ENCODE measurements around the gene CRTAC1.

The CRTAC1 gene

GRCh38 chr10:98012644-98013043, 17.8 kb downstream of the CRTAC1 start:
- WGBS, 2 experiments = 41 to 42% methylated on average over 2 of the region's 2 CpGs
- Histone ChIP-seq H3K27me3 (ENCODE audit: control insufficient read depth, insufficient read depth, low read length, poor library complexity, severe bottlenecking) (no peaks in the 10 kb centered on the region), H3K4me1 (ENCODE audit: control insufficient read depth, insufficient read depth, low read length) (peaks cover 8% of the 10 kb centered on the region)

DNA sequence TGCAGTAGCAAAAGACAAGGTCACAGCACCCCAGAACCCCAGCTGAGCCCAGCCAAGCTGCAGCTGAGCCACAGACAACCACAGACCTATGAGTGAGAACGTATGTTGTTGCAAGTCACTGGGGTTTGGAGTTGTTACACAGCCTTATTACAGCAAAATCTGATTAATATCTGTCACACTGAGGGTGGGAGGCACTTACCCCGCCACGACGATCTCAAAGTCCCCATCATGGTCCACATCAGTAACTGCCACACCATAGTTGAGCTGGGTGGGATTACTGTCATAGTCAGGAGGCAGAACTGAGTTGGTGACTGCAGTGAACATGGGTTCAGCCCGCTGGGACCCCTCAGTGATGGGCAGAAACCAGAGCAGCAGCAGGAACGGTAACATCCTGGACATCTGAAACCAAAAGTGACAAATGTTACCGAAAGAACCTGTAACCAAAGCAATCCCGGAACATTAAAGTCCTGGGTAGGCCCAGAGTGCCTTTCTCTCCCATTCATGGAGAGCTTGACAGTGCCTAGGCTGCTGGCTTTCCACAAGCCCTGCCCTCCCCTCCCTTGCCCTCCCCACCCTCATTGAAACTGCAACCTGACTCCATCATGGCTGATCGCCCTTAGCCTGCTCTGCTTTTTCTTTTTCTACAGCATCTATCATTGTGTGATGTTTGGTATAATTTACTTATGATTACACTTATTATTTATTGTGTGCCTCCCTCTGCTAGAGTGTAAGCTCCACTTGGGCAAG, 19.3 kb downstream of the CRTAC1 start:
- no peaks in the 10 kb centered on the region for H3K36me3 ChIP-seq (ENCODE audit: control insufficient read depth, insufficient read depth, low read length)
- no peak overlapping the region for H3K4me3 ChIP-seq (ENCODE audit: insufficient read depth, low read depth, low read length)
- 88 to 92% methylated on average over 8 of the region's 9 CpGs for WGBS, 2 experiments
- H3K4me1 ChIP-seq (ENCODE audit: control insufficient read depth, insufficient read depth, low read length) = peaks cover 9% of the 10 kb centered on the region
- H3K27me3 ChIP-seq (ENCODE audit: control insufficient read depth, insufficient read depth, low read length, poor library complexity, severe bottlenecking) = no peaks in the 10 kb centered on the region
- no peaks in the 10 kb centered on the region for H3K9me3 ChIP-seq (ENCODE audit: control insufficient read depth, low read length)
- no peak overlapping the region for H3K27ac ChIP-seq (ENCODE audit: insufficient read depth, low read depth, low read length, poor library complexity, severe bottlenecking)

More at GRCh38 chr10:98012644-98013043, 17.8 kb downstream of the CRTAC1 start:
- no peaks in the 10 kb centered on the region for H3K36me3 ChIP-seq (ENCODE audit: control insufficient read depth, insufficient read depth, low read length)
- no peak overlapping the region for H3K4me3 ChIP-seq (ENCODE audit: insufficient read depth, low read depth, low read length)
- no peak overlapping the region for H3K27ac ChIP-seq (ENCODE audit: insufficient read depth, low read depth, low read length, poor library complexity, severe bottlenecking)
- H3K9me3 ChIP-seq (ENCODE audit: control insufficient read depth, low read length) = no peaks in the 10 kb centered on the region

DNA sequence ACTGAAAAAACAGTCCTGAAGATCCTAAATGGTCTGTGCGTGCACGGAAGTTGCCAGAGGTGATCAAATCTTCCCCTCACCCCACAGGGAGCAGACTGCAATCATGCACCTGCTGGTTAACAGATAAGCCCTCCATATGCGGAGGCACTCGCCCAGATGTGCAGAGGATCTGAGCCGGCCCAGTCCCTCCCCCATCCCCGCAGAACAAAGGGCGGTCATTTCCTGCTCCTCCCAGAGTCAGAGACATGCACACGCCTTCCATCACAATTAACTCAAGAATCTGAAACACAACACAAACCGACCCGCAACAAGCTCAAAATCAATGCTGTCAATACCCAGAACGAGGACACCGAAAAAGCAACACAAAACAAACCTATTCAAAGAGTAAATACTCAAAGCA, 24.2 kb downstream of the CRTAC1 start:
- Histone ChIP-seq H3K27ac (ENCODE audit: insufficient read depth, low read depth, low read length, poor library complexity, severe bottlenecking) (no peak overlapping the region), H3K4me1 (ENCODE audit: control insufficient read depth, insufficient read depth, low read length) (peaks cover 12% of the 10 kb centered on the region), H3K4me3 (ENCODE audit: insufficient read depth, low read depth, low read length) (no peak overlapping the region), H3K9me3 (ENCODE audit: control insufficient read depth, low read length) (no peaks in the 10 kb centered on the region), H3K36me3 (ENCODE audit: control insufficient read depth, insufficient read depth, low read length) (no peaks in the 10 kb centered on the region), H3K27me3 (ENCODE audit: control insufficient read depth, insufficient read depth, low read length, poor library complexity, severe bottlenecking) (no peaks in the 10 kb centered on the region)
- 2 to 4% methylated on average over 12 of the region's 12 CpGs for WGBS, 2 experiments

- H3K36me3 ChIP-seq (ENCODE audit: control insufficient read depth, insufficient read depth, low read length) = no peaks in the 10 kb centered on the region
- no peaks in the 10 kb centered on the region for H3K27me3 ChIP-seq (ENCODE audit: control insufficient read depth, insufficient read depth, low read length, poor library complexity, severe bottlenecking)
- no peaks in the 10 kb centered on the region for H3K9me3 ChIP-seq (ENCODE audit: control insufficient read depth, low read length)
- H3K27ac ChIP-seq (ENCODE audit: insufficient read depth, low read depth, low read length, poor library complexity, severe bottlenecking) = no peak overlapping the region
- WGBS, 2 experiments = 82 to 87% methylated on average over 7 to 9 of the region's 9 CpGs
- H3K4me1 ChIP-seq (ENCODE audit: control insufficient read depth, insufficient read depth, low read length) = peaks cover 4% of the 10 kb centered on the region
- no peak overlapping the region for H3K4me3 ChIP-seq (ENCODE audit: insufficient read depth, low read depth, low read length)
These were observed 28.7 kb downstream of the CRTAC1 start for GRCh38 chr10:98001736-98002135.

GRCh38 chr10:98000346-98000745, 30.1 kb downstream of the CRTAC1 start:
- no peak overlapping the region for H3K4me3 ChIP-seq (ENCODE audit: insufficient read depth, low read depth, low read length)

GRCh38 chr10:97999923-98000248, 30.5 kb downstream of the CRTAC1 start:
- no peaks in the 10 kb centered on the region for H3K9me3 ChIP-seq (ENCODE audit: control insufficient read depth, low read length)
- no peak overlapping the region for H3K4me3 ChIP-seq (ENCODE audit: insufficient read depth, low read depth, low read length)
- no peaks in the 10 kb centered on the region for H3K36me3 ChIP-seq (ENCODE audit: control insufficient read depth, insufficient read depth, low read length)
- WGBS, 2 experiments = 87 to 91% methylated on average over 2 of the region's 2 CpGs
- H3K4me1 ChIP-seq (ENCODE audit: control insufficient read depth, insufficient read depth, low read length) = no peaks in the 10 kb centered on the region
- no peaks in the 10 kb centered on the region for H3K27me3 ChIP-seq (ENCODE audit: control insufficient read depth, insufficient read depth, low read length, poor library complexity, severe bottlenecking)
- H3K27ac ChIP-seq (ENCODE audit: insufficient read depth, low read depth, low read length, poor library complexity, severe bottlenecking) = no peak overlapping the region

More at GRCh38 chr10:98000346-98000745, 30.1 kb downstream of the CRTAC1 start:
- Histone ChIP-seq H3K36me3 (ENCODE audit: control insufficient read depth, insufficient read depth, low read length) (no peaks in the 10 kb centered on the region), H3K4me1 (ENCODE audit: control insufficient read depth, insufficient read depth, low read length) (no peaks in the 10 kb centered on the region), H3K27ac (ENCODE audit: insufficient read depth, low read depth, low read length, poor library complexity, severe bottlenecking) (no peak overlapping the region), H3K9me3 (ENCODE audit: control insufficient read depth, low read length) (no peaks in the 10 kb centered on the region), H3K27me3 (ENCODE audit: control insufficient read depth, insufficient read depth, low read length, poor library complexity, severe bottlenecking) (no peaks in the 10 kb centered on the region)
- WGBS, 2 experiments = 90 to 95% methylated on average over 10 to 11 of the region's 11 CpGs

DNA sequence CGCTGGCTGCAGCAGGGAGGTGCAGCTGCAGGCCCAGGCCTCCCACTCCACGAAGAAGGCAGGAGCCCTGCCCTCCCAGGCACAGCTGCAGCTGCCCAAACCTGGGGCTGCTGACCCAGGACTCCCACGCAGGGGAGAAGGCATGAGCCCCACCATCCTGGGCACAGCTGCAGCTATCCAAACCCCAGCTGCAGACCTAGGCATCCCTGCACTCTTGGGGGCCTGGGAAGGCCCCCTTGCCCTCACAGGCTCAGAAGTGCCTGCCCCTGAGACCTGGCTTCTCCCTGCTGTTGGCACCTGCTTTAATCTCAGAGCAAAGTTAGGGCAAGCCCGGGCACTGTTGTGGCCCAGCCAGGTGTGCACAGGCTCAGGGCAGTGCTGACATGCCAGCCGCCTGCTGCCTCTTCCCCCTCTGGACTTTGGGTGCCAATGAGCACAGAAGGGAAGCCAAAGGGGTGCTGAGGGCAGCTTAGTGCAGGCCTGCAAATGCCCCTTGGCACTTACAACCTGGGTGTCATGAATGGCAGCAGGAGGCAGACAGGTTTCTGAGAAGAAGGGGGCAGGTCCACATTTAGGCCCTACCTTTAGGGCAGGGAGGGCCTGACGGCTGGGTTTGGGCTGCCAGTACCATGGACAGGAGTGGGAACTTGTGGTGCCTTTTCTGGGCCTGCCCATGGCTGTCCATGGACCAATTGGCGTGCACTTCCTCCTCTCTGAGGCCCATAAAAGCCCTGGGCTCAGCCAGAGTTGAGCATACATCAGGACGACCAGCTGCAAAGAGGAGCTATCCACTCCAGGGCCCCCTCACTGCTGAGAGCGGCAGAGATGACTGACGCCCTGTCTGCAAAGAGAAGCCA, 31.1 kb downstream of the CRTAC1 start:
- 81% methylated on average over 10 of the region's 10 CpGs for WGBS, 2 experiments
- no peaks in the 10 kb centered on the region for H3K9me3 ChIP-seq (ENCODE audit: control insufficient read depth, low read length)
- no peaks in the 10 kb centered on the region for H3K36me3 ChIP-seq (ENCODE audit: control insufficient read depth, insufficient read depth, low read length)
- no peaks in the 10 kb centered on the region for H3K27me3 ChIP-seq (ENCODE audit: control insufficient read depth, insufficient read depth, low read length, poor library complexity, severe bottlenecking)
- no peak overlapping the region for H3K27ac ChIP-seq (ENCODE audit: insufficient read depth, low read depth, low read length, poor library complexity, severe bottlenecking)
- no peaks in the 10 kb centered on the region for H3K4me1 ChIP-seq (ENCODE audit: control insufficient read depth, insufficient read depth, low read length)
- no peak overlapping the region for H3K4me3 ChIP-seq (ENCODE audit: insufficient read depth, low read depth, low read length)

- H3K36me3 ChIP-seq (ENCODE audit: control insufficient read depth, insufficient read depth, low read length) = no peaks in the 10 kb centered on the region
- no peak overlapping the region for H3K27ac ChIP-seq (ENCODE audit: insufficient read depth, low read depth, low read length, poor library complexity, severe bottlenecking)
- H3K27me3 ChIP-seq (ENCODE audit: control insufficient read depth, insufficient read depth, low read length, poor library complexity, severe bottlenecking) = no peaks in the 10 kb centered on the region
- no peaks in the 10 kb centered on the region for H3K9me3 ChIP-seq (ENCODE audit: control insufficient read depth, low read length)
- H3K4me3 ChIP-seq (ENCODE audit: insufficient read depth, low read depth, low read length) = no peak overlapping the region
- WGBS, 2 experiments = 22 to 28% methylated on average over 2 of the region's 2 CpGs
- H3K4me1 ChIP-seq (ENCODE audit: control insufficient read depth, insufficient read depth, low read length) = no peaks in the 10 kb centered on the region
These were observed 38.5 kb downstream of the CRTAC1 start for GRCh38 chr10:97991871-97992270.

DNA sequence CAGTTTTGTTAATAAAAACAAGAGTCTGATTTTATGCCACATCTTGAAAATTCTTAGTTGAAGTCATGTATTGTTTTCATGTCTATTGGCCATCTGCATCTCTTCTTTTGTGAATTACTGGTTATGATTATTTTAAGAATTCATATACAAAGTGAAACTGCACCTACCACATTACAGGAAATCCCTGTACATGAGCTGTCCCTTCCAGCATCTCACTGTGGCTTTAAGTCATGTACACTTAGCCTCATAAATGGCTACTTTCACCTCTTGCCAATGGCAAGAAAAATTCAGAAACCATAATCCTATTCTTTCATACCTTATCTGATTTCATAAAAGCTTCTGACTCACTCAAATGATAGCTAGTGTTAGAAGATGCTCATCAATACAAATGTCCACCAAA, 48.6 kb downstream of the CRTAC1 start:
- Histone ChIP-seq H3K9me3 (ENCODE audit: control insufficient read depth, low read length) (no peaks in the 10 kb centered on the region), H3K36me3 (ENCODE audit: control insufficient read depth, insufficient read depth, low read length) (no peaks in the 10 kb centered on the region), H3K4me1 (ENCODE audit: control insufficient read depth, insufficient read depth, low read length) (no peaks in the 10 kb centered on the region), H3K27ac (ENCODE audit: insufficient read depth, low read depth, low read length, poor library complexity, severe bottlenecking) (no peak overlapping the region), H3K4me3 (ENCODE audit: insufficient read depth, low read depth, low read length) (no peak overlapping the region), H3K27me3 (ENCODE audit: control insufficient read depth, insufficient read depth, low read length, poor library complexity, severe bottlenecking) (peaks cover 4% of the 10 kb centered on the region)

DNA sequence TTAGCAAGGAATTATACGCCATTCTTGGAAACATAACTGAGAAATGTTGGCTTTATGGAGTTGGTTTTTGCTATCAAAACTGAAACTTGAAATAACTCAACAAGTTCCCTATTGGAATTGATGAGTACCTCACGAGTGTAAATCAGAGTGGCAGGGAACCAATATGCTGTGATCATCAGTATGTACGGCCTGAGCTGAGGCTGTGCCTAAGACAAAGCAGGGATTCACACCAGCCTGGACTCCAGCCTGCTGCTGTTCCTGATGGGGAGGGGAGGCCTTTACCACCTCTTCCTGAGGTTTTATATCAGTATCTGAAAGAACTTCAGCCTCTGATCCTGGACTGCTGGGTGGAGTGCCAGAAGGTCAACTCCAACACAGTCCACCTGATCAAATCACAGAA, 52.7 kb downstream of the CRTAC1 start:
- peaks cover 43% of the 10 kb centered on the region for H3K27me3 ChIP-seq (ENCODE audit: control insufficient read depth, insufficient read depth, low read length, poor library complexity, severe bottlenecking)
- peaks cover 3% of the 10 kb centered on the region for H3K4me1 ChIP-seq (ENCODE audit: control insufficient read depth, insufficient read depth, low read length)
- WGBS, 2 experiments = 86 to 87% methylated on average over 3 of the region's 3 CpGs
- no peaks in the 10 kb centered on the region for H3K36me3 ChIP-seq (ENCODE audit: control insufficient read depth, insufficient read depth, low read length)
- no peak overlapping the region for H3K27ac ChIP-seq (ENCODE audit: insufficient read depth, low read depth, low read length, poor library complexity, severe bottlenecking)
- no peak overlapping the region for H3K4me3 ChIP-seq (ENCODE audit: insufficient read depth, low read depth, low read length)
- no peaks in the 10 kb centered on the region for H3K9me3 ChIP-seq (ENCODE audit: control insufficient read depth, low read length)

Measured in ectodermal cell (in vitro differentiated cells).